HUES64 (cell line): ENCODE results near the gene IFI44L.

Experiments used
- H3K27ac ChIP-seq: 2 replicates; pipeline ENCODE4 v1.7.0; 2013; ENCODE audit warnings: low read depth, low read length, inconsistent platforms
- H3K27me3 ChIP-seq: 2 replicates; pipeline ENCODE4 v1.6.1; 2013; ENCODE audit warnings: mild to moderate bottlenecking, low read length; ENCODE audit not compliant: insufficient read depth
- H3K36me3 ChIP-seq: 2 replicates; pipeline ENCODE4 v1.6.1; 2013; ENCODE audit warnings: mild to moderate bottlenecking, low read length; ENCODE audit not compliant: insufficient read depth
- H3K4me1 ChIP-seq: 2 replicates; pipeline ENCODE4 v1.6.1; 2013; ENCODE audit warnings: mild to moderate bottlenecking, low read length, moderate library complexity; ENCODE audit not compliant: insufficient read depth
- H3K4me3 ChIP-seq: 2 replicates; pipeline ENCODE4 v1.5.1; 2013; ENCODE audit warnings: mild to moderate bottlenecking, low read length, moderate library complexity
- H3K9ac ChIP-seq: 2 replicates; pipeline ENCODE4 v1.6.1; 2013; ENCODE audit warnings: mild to moderate bottlenecking, low read depth, low read length
- H3K9me3 ChIP-seq: 2 replicates; pipeline ENCODE4 v1.6.1; 2013; ENCODE audit warnings: low read depth, low read length; ENCODE audit not compliant: insufficient read depth
- WGBS: fragments of 150-250, 120-280 bp; methylation state at CpG from one replicate; pipeline ENCODE4 v1.1.7; 2013; ENCODE audit warnings: missing lambda C conversion rate; 5-methylcytosine and 5-hydroxymethylcytosine counted together

IFI44L gene

GRCh38 chr1:78607334-78607927 is 12.8 kb upstream of the IFI44L start:
- 88% methylated on average over 5 of the region's 5 CpGs for WGBS
- Histone ChIP-seq H3K4me1 (no peaks in the 10 kb centered on the region), H3K36me3 (no peaks in the 10 kb centered on the region), H3K27ac (no peak overlapping the region), H3K4me3 (no peak overlapping the region), H3K9ac (no peak overlapping the region), H3K9me3 (no peaks in the 10 kb centered on the region), H3K27me3 (no peaks in the 10 kb centered on the region)

- Histone ChIP-seq H3K9ac (no peak overlapping the region), H3K9me3 (no peaks in the 10 kb centered on the region), H3K36me3 (no peaks in the 10 kb centered on the region), H3K4me3 (no peak overlapping the region), H3K4me1 (no peaks in the 10 kb centered on the region), H3K27ac (no peak overlapping the region), H3K27me3 (no peaks in the 10 kb centered on the region)
- WGBS = 60% methylated on average over 4 of the region's 4 CpGs
Measured at GRCh38 chr1:78607944-78608343, 12.3 kb upstream of the IFI44L start.

GRCh38 chr1:78617615-78618026 is 2.6 kb upstream of the IFI44L start:
- H3K4me3 ChIP-seq = no peak overlapping the region
- 46% methylated on average over 7 of the region's 7 CpGs for WGBS
- no peaks in the 10 kb centered on the region for H3K9me3 ChIP-seq
- no peaks in the 10 kb centered on the region for H3K36me3 ChIP-seq
- H3K27ac ChIP-seq = no peak overlapping the region
- no peak overlapping the region for H3K9ac ChIP-seq
- peaks cover 5% of the 10 kb centered on the region; the same call in 1 of the 2 replicates for H3K4me1 ChIP-seq
- H3K27me3 ChIP-seq = no peaks in the 10 kb centered on the region

GRCh38 chr1:78619032-78619431 is 1.2 kb upstream of the IFI44L start:
- Histone ChIP-seq H3K27ac (no peak overlapping the region), H3K27me3 (no peaks in the 10 kb centered on the region), H3K9me3 (no peaks in the 10 kb centered on the region), H3K4me1 (peaks cover 5% of the 10 kb centered on the region; the same call in 1 of the 2 replicates), H3K36me3 (no peaks in the 10 kb centered on the region), H3K4me3 (no peak overlapping the region), H3K9ac (no peak overlapping the region)
- 97% methylated on average over 3 of the region's 3 CpGs for WGBS

GRCh38 chr1:78619446-78619802 is 824 bp upstream of the IFI44L start:
- H3K27ac ChIP-seq = no peak overlapping the region
- H3K9ac ChIP-seq = no peak overlapping the region
- H3K4me3 ChIP-seq = no peak overlapping the region

GRCh38 chr1:78620666-78621065 is 418 bp downstream of the IFI44L start:
- Histone ChIP-seq H3K9ac (no peak overlapping the region), H3K27me3 (no peaks in the 10 kb centered on the region), H3K4me1 (peaks cover 5% of the 10 kb centered on the region; the same call in 1 of the 2 replicates), H3K36me3 (no peaks in the 10 kb centered on the region), H3K9me3 (no peaks in the 10 kb centered on the region), H3K27ac (no peak overlapping the region), H3K4me3 (no peak overlapping the region)
- 84% methylated on average over 1 of the region's 1 CpG for WGBS

More at GRCh38 chr1:78619446-78619802, 824 bp upstream of the IFI44L start:
- no peaks in the 10 kb centered on the region for H3K27me3 ChIP-seq
- H3K36me3 ChIP-seq = no peaks in the 10 kb centered on the region
- peaks cover 5% of the 10 kb centered on the region; the same call in 1 of the 2 replicates for H3K4me1 ChIP-seq
- WGBS = 94% methylated on average over 4 of the region's 4 CpGs
- no peaks in the 10 kb centered on the region for H3K9me3 ChIP-seq

- H3K27me3 ChIP-seq = no peaks in the 10 kb centered on the region
- no peaks in the 10 kb centered on the region for H3K9me3 ChIP-seq
- H3K27ac ChIP-seq = no peak overlapping the region
- H3K9ac ChIP-seq = no peak overlapping the region
- 98% methylated on average over 4 of the region's 4 CpGs for WGBS
- no peaks in the 10 kb centered on the region for H3K36me3 ChIP-seq
- peaks cover 5% of the 10 kb centered on the region; the same call in 1 of the 2 replicates for H3K4me1 ChIP-seq
- H3K4me3 ChIP-seq = no peak overlapping the region
Measured at GRCh38 chr1:78622548-78622947, 2.3 kb downstream of the IFI44L start.

GRCh38 chr1:78624035-78624434 is 3.8 kb downstream of the IFI44L start:
- Histone ChIP-seq H3K4me3 (no peak overlapping the region), H3K9ac (no peak overlapping the region), H3K9me3 (no peaks in the 10 kb centered on the region), H3K27me3 (no peaks in the 10 kb centered on the region), H3K4me1 (peaks cover 5% of the 10 kb centered on the region; the same call in 1 of the 2 replicates), H3K27ac (no peak overlapping the region), H3K36me3 (no peaks in the 10 kb centered on the region)
- WGBS = 97% methylated on average over 7 of the region's 7 CpGs

- no peak overlapping the region for H3K4me3 ChIP-seq
- no peaks in the 10 kb centered on the region for H3K4me1 ChIP-seq
- WGBS = no CpG with 5 or more reads among the region's 1 CpG
- no peak overlapping the region for H3K9ac ChIP-seq
- H3K27me3 ChIP-seq = no peaks in the 10 kb centered on the region
- H3K9me3 ChIP-seq = no peaks in the 10 kb centered on the region
- H3K36me3 ChIP-seq = no peaks in the 10 kb centered on the region
- no peak overlapping the region for H3K27ac ChIP-seq
Measured at GRCh38 chr1:78627321-78627720, 7.1 kb downstream of the IFI44L start.

GRCh38 chr1:78630600-78630999 is 10.4 kb downstream of the IFI44L start:
- no peaks in the 10 kb centered on the region for H3K27me3 ChIP-seq
- no peaks in the 10 kb centered on the region for H3K9me3 ChIP-seq
- WGBS = 71% methylated on average over 2 of the region's 2 CpGs
- no peak overlapping the region for H3K4me3 ChIP-seq
- no peaks in the 10 kb centered on the region for H3K36me3 ChIP-seq
- H3K9ac ChIP-seq = no peak overlapping the region
- H3K27ac ChIP-seq = no peak overlapping the region
- H3K4me1 ChIP-seq = no peaks in the 10 kb centered on the region

- Histone ChIP-seq H3K9me3 (no peaks in the 10 kb centered on the region), H3K4me3 (no peak overlapping the region), H3K9ac (no peak overlapping the region), H3K36me3 (no peaks in the 10 kb centered on the region), H3K27ac (no peak overlapping the region), H3K27me3 (no peaks in the 10 kb centered on the region), H3K4me1 (no peaks in the 10 kb centered on the region)
- 93% methylated on average over 4 of the region's 4 CpGs for WGBS
Measured at GRCh38 chr1:78633209-78633608, 13.0 kb downstream of the IFI44L start.

GRCh38 chr1:78640462-78640861 is 20.2 kb downstream of the IFI44L start:
- Histone ChIP-seq H3K4me3 (no peak overlapping the region), H3K27ac (no peak overlapping the region), H3K9me3 (no peaks in the 10 kb centered on the region), H3K27me3 (no peaks in the 10 kb centered on the region), H3K36me3 (no peaks in the 10 kb centered on the region), H3K4me1 (no peaks in the 10 kb centered on the region), H3K9ac (no peak overlapping the region)
- no CpG with 5 or more reads among the region's 1 CpG for WGBS
